Activated T-cell treated with anti-CD3 and anti-CD28 coated beads, Interleukin-2, amount 50 U/mL, for 24 hours (primary cell): ENCODE results near the gene GABRB1.

Source experiments
- DNase-seq: peaks from one replicate; pipeline ENCODE4 v3.0.0-alpha.2; 2020
- H3K27ac Mint-ChIP-seq: 2 replicates; pipeline ENCODE4 v1.8.0; 2020; ENCODE audit warnings: mild to moderate bottlenecking, mixed read lengths
- H3K27me3 Mint-ChIP-seq: 2 replicates; pipeline ENCODE4 v1.8.0; 2020; ENCODE audit warnings: mixed read lengths
- H3K36me3 Mint-ChIP-seq: 2 replicates; pipeline ENCODE4 v1.8.0; 2020; ENCODE audit warnings: low read depth, mixed read lengths
- H3K4me1 Mint-ChIP-seq: 2 replicates; pipeline ENCODE4 v1.8.0; 2020; ENCODE audit warnings: low read depth, mixed read lengths
- H3K4me3 Mint-ChIP-seq: 2 replicates; pipeline ENCODE4 v1.8.0; 2020; ENCODE audit warnings: mild to moderate bottlenecking, moderate library complexity, mixed read lengths
- H3K9me3 Mint-ChIP-seq: 2 replicates; pipeline ENCODE4 v1.8.0; 2020; ENCODE audit warnings: mixed read lengths

GABRB1 gene

GRCh38 chr4:47415719-47416118, 384.4 kb downstream of the GABRB1 start:
- H3K4me1 Mint-ChIP-seq = no peaks in the 10 kb centered on the region
- DNase-seq = no peak
- no peak overlapping the region for H3K27ac Mint-ChIP-seq
- H3K27me3 Mint-ChIP-seq = no peaks in the 10 kb centered on the region
- H3K36me3 Mint-ChIP-seq = no peaks in the 10 kb centered on the region
- no peaks in the 10 kb centered on the region for H3K9me3 Mint-ChIP-seq
- H3K4me3 Mint-ChIP-seq = no peak overlapping the region

GRCh38 chr4:47418147-47418546, 386.8 kb downstream of the GABRB1 start:
- Mint-ChIP-seq H3K4me1 (no peaks in the 10 kb centered on the region), H3K9me3 (no peaks in the 10 kb centered on the region), H3K4me3 (no peak overlapping the region), H3K36me3 (no peaks in the 10 kb centered on the region), H3K27ac (no peak overlapping the region), H3K27me3 (peaks cover 8% of the 10 kb centered on the region)
- no peak for DNase-seq

DNA sequence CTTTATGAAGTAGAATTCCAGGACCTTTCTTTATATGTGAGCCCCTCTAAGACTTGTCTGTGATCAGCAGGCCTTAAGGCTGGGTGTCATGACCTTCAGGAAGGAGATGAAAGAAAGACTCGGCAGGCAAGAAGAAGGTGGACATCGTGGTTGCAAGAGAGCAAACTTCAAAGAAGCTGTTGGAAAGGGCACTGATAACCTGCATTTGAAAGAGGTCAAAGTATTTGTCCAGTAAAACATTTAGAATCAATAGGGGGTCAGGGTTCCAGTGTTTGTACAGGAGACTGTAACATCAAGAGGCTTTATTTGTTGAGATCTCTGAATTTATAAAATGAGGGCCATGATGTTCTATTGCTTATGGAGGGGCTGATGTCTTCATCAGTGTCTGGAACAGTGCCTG, 387.9 kb downstream of the GABRB1 start:
- Mint-ChIP-seq H3K27me3 (peaks cover 8% of the 10 kb centered on the region), H3K4me3 (no peak overlapping the region), H3K36me3 (no peaks in the 10 kb centered on the region), H3K27ac (no peak overlapping the region), H3K9me3 (no peaks in the 10 kb centered on the region), H3K4me1 (no peaks in the 10 kb centered on the region)
- no peak for DNase-seq

GRCh38 chr4:47425628-47426027, 394.3 kb downstream of the GABRB1 start:
- Mint-ChIP-seq H3K9me3 (no peaks in the 10 kb centered on the region), H3K36me3 (no peaks in the 10 kb centered on the region), H3K4me1 (no peaks in the 10 kb centered on the region), H3K27ac (no peak overlapping the region), H3K27me3 (peaks cover 10% of the 10 kb centered on the region), H3K4me3 (no peak overlapping the region)
- no peak for DNase-seq

GRCh38 chr4:47427935-47428334, 396.6 kb downstream of the GABRB1 start:
- no peak overlapping the region for H3K27ac Mint-ChIP-seq
- H3K36me3 Mint-ChIP-seq = no peaks in the 10 kb centered on the region
- H3K4me1 Mint-ChIP-seq = no peaks in the 10 kb centered on the region
- H3K27me3 Mint-ChIP-seq = peaks cover 3% of the 10 kb centered on the region
- no peak overlapping the region for H3K4me3 Mint-ChIP-seq
- H3K9me3 Mint-ChIP-seq = no peaks in the 10 kb centered on the region
- DNase-seq = no peak

DNA sequence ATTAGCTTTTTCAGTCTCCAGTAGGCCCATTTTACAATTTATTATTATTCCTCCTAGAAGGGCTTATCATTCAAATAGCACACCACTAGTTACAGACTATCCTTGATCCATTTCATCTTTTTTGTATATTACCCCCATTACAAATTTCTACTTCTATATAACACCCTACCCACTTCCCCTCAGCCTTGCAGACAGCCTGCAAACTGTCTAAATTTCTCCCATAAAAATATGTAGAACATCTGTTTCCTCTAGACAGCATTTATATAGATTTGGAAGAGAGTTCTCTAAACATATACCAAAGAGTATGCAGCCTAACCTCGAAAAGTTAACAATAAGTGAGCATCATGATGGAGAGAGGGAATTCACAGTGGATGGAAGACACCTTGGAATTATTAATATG, 401.4 kb downstream of the GABRB1 start:
- Mint-ChIP-seq H3K9me3 (no peaks in the 10 kb centered on the region), H3K4me3 (no peak overlapping the region), H3K36me3 (no peaks in the 10 kb centered on the region), H3K4me1 (no peaks in the 10 kb centered on the region), H3K27me3 (no peaks in the 10 kb centered on the region), H3K27ac (no peak overlapping the region)
- no peak for DNase-seq

DNA sequence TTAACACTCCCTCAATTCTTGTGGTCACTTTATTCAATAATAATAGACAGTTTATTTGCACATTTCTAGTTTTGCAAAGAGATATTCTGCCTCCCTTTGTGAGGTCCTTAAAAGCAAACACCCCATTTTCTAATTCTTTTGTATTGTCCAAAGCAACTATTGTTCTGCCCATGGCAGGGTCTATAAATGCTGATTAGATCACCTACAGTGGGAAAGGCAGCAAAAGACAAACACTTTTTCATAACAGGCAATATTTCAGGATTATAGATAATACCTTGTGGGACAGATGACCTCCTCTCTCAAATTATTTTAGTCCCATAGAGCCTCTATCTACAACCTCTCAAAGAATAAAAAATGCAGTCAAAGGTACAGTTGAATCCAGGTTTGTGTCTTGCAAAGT, 403.6 kb downstream of the GABRB1 start:
- Mint-ChIP-seq H3K36me3 (no peaks in the 10 kb centered on the region), H3K27me3 (no peaks in the 10 kb centered on the region), H3K9me3 (no peaks in the 10 kb centered on the region), H3K4me3 (no peak overlapping the region), H3K4me1 (no peaks in the 10 kb centered on the region), H3K27ac (no peak overlapping the region)
- no peak for DNase-seq

- no peak for DNase-seq
- Mint-ChIP-seq H3K36me3 (peaks cover 5% of the 10 kb centered on the region), H3K4me3 (no peak overlapping the region), H3K27ac (no peak overlapping the region), H3K4me1 (peaks cover 4% of the 10 kb centered on the region), H3K27me3 (no peaks in the 10 kb centered on the region), H3K9me3 (no peaks in the 10 kb centered on the region)
These were observed 411.6 kb downstream of the GABRB1 start for GRCh38 chr4:47442980-47443379.

DNA sequence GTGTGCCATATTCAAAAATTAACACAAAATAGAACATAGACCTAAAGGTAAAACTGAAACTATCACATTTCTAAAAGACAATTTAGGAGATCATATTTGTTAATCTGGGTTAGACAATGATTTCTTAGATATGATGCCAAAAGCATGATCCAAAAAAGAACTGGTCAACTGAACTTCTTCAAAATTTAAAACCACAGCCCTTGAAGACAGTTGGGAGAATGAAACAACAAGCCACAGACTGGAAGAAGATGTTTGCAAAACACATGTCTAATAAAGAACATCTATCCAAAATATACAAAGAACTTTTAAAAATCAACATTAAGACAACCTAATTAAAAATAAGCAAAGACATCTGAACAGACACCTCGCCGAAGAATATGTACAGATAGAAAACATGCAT, 412.7 kb downstream of the GABRB1 start:
- Mint-ChIP-seq H3K4me3 (no peak overlapping the region), H3K36me3 (peaks cover 8% of the 10 kb centered on the region), H3K27me3 (no peaks in the 10 kb centered on the region), H3K27ac (no peak overlapping the region), H3K9me3 (no peaks in the 10 kb centered on the region), H3K4me1 (peaks cover 4% of the 10 kb centered on the region)
- DNase-seq = no peak

GRCh38 chr4:47451657-47452056, 420.3 kb downstream of the GABRB1 start:
- Mint-ChIP-seq H3K36me3 (peaks cover 60% of the 10 kb centered on the region), H3K27ac (no peak overlapping the region), H3K9me3 (no peaks in the 10 kb centered on the region), H3K27me3 (no peaks in the 10 kb centered on the region), H3K4me1 (peaks cover 5% of the 10 kb centered on the region), H3K4me3 (no peak overlapping the region)
- no peak for DNase-seq

GRCh38 chr4:47462799-47463234, 431.4 kb downstream of the GABRB1 start:
- Mint-ChIP-seq H3K36me3 (peaks cover 28% of the 10 kb centered on the region), H3K27me3 (no peaks in the 10 kb centered on the region), H3K9me3 (no peaks in the 10 kb centered on the region), H3K4me1 (peaks cover 38% of the 10 kb centered on the region), H3K4me3 (peak overlapping the region; percentile 87), H3K27ac (peak overlapping the region; percentile 84)
- no peak for DNase-seq

GRCh38 chr4:47463235-47463956, 432.0 kb downstream of the GABRB1 start, which contains the start of gene COMMD8:
TSS of gene COMMD8 (minus strand) at chr4:47463702. CDS start at chr4:47463651, 51 bp downstream.
- Mint-ChIP-seq H3K9me3 (no peaks in the 10 kb centered on the region), H3K27ac (peak within 1 kb of the TSS; percentile 84), H3K4me1 (peaks cover 38% of the 10 kb centered on the region), H3K4me3 (peak within 1 kb of the TSS; percentile 87), H3K36me3 (peaks cover 24% of the 10 kb centered on the region), H3K27me3 (no peaks in the 10 kb centered on the region)
- DNase-seq = peak; percentile 97

- Mint-ChIP-seq H3K36me3 (peaks cover 8% of the 10 kb centered on the region), H3K27ac (no peak overlapping the region)
These were observed 433.6 kb downstream of the GABRB1 start for GRCh38 chr4:47465004-47465403.

DNA sequence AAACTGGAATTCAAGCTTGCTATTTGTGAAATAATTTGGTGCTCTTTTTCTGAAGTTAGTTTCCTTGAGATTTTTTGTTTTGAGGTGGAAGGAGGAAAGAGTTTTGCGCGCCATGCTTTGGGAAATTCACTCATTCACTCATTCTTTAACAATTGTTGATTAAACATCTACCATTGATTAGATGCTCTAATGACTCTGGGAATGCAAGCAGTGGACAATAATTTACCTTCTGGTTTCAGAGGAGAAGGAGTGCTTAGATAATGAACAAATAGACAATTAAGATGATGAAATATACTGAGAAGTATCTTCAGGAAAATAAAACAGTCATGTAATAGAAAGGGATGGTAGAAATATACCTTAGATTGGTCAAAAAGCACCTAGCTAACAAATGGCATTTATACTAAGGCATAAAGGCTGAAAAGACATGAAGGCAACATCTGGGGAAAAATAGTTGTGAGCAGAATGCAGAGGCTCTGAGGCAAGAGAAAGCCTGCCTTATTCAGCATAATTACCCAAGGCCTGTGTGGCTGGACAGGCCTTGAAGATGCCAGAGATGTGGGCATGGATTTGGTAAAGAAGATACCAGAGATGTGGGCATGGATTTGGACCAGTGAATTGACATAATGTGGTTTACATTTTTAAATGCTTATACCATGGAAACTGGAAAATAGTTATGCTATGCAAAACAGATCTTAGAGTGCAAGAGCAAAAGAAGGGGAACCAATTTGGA, 434.9 kb downstream of the GABRB1 start:
- Mint-ChIP-seq H3K9me3 (no peaks in the 10 kb centered on the region), H3K4me3 (no peak overlapping the region), H3K27ac (no peak overlapping the region), H3K4me1 (peaks cover 22% of the 10 kb centered on the region), H3K27me3 (no peaks in the 10 kb centered on the region), H3K36me3 (peaks cover 6% of the 10 kb centered on the region)
- no peak for DNase-seq

More at GRCh38 chr4:47465004-47465403, 433.6 kb downstream of the GABRB1 start:
- peaks cover 30% of the 10 kb centered on the region for H3K4me1 Mint-ChIP-seq
- no peaks in the 10 kb centered on the region for H3K9me3 Mint-ChIP-seq
- no peaks in the 10 kb centered on the region for H3K27me3 Mint-ChIP-seq
- no peak overlapping the region for H3K4me3 Mint-ChIP-seq
- DNase-seq = no peak

GRCh38 chr4:47468706-47469365, 437.5 kb downstream of the GABRB1 start:
- Mint-ChIP-seq H3K9me3 (no peaks in the 10 kb centered on the region), H3K27me3 (peaks cover 7% of the 10 kb centered on the region), H3K36me3 (no peaks in the 10 kb centered on the region), H3K27ac (no peak overlapping the region), H3K4me3 (no peak overlapping the region), H3K4me1 (peaks cover 1% of the 10 kb centered on the region)
- DNase-seq = no peak
